HCT116 (cell line): ENCODE results near the gene PARP8.

ENCODE experiments used
- ATF3 ChIP-seq: IDR thresholded peaks from 2 replicates; pipeline ENCODE4 v1.6.1; 2012
- EZH2 ChIP-seq: fragments of 200-600 bp; sonication (generic); IDR thresholded peaks from 2 replicates; pipeline ENCODE4 v1.6.1; 2017; ENCODE audit warnings: antibody characterized with exemption, mixed run types
- FOSL1 ChIP-seq: IDR thresholded peaks from 2 replicates; pipeline ENCODE4 v1.6.1; 2012; ENCODE audit warnings: low read depth
- JUND ChIP-seq: IDR thresholded peaks from 2 replicates; pipeline ENCODE4 v1.6.1; 2012
- POLR2A ChIP-seq: IDR thresholded peaks from 2 replicates; pipeline ENCODE4 v1.7.0; 2011; ENCODE audit warnings: borderline replicate concordance; ENCODE audit not compliant: insufficient read depth, insufficient read length; ENCODE audit errors: extremely low read depth
- POLR2AphosphoS5 ChIP-seq: IDR thresholded peaks from 2 replicates; pipeline ENCODE4 v1.6.1; 2011; ENCODE audit warnings: mild to moderate bottlenecking, low read depth, low read length, moderate library complexity
- RAD21 ChIP-seq: IDR thresholded peaks from 2 replicates; pipeline ENCODE4 v1.6.1; 2012; ENCODE audit warnings: low read depth, mild to moderate bottlenecking
- REST ChIP-seq: IDR thresholded peaks from 2 replicates; pipeline ENCODE4 v1.6.1; 2012; ENCODE audit warnings: low read depth
- SIN3A ChIP-seq: IDR thresholded peaks from 2 replicates; pipeline ENCODE4 v1.6.1; 2012; ENCODE audit warnings: low read depth
- ZNF274 ChIP-seq: fragments of 200-500 bp; sonication (Bioruptor generic); IDR thresholded peaks from 2 replicates; pipeline ENCODE4 v1.6.1; 2014; ENCODE audit warnings: mild to moderate bottlenecking, low read depth, low read length, inconsistent platforms
- TF ChIP-seq, protein P1 (sequence below), 3 experiments: fragments of 200-600 bp in 1 of 3; sonication (generic) in 1 of 3; IDR thresholded peaks in 2 of 3; conservative IDR thresholded peaks in 1 of 3; 2 replicates each; pipeline ENCODE4 v1.5.1; 2012 to 2017; ENCODE audit warnings: low read depth in 2 of 3, low read length in 2 of 3, antibody characterized with exemption in 1 of 3, borderline replicate concordance in 1 of 3, control low read depth in 1 of 3, mild to moderate bottlenecking in 1 of 3, mixed read lengths in 1 of 3, mixed run types in 1 of 3, moderate library complexity in 1 of 3; ENCODE audit not compliant: insufficient read depth in 1 of 3

GRCh38 chr5:50727149-50727496, 60.7 kb downstream of the PARP8 start:
- TF ChIP-seq, protein P1, sequence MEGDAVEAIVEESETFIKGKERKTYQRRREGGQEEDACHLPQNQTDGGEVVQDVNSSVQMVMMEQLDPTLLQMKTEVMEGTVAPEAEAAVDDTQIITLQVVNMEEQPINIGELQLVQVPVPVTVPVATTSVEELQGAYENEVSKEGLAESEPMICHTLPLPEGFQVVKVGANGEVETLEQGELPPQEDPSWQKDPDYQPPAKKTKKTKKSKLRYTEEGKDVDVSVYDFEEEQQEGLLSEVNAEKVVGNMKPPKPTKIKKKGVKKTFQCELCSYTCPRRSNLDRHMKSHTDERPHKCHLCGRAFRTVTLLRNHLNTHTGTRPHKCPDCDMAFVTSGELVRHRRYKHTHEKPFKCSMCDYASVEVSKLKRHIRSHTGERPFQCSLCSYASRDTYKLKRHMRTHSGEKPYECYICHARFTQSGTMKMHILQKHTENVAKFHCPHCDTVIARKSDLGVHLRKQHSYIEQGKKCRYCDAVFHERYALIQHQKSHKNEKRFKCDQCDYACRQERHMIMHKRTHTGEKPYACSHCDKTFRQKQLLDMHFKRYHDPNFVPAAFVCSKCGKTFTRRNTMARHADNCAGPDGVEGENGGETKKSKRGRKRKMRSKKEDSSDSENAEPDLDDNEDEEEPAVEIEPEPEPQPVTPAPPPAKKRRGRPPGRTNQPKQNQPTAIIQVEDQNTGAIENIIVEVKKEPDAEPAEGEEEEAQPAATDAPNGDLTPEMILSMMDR (IDR thresholded peaks at IDR 0.05 in 2 of 3, conservative IDR thresholded peaks at IDR 0.05 in 1 of 3; ENCODE audit: borderline replicate concordance in 1 of 3, insufficient read depth in 1 of 3, low read depth in 2 of 3, low read length in 2 of 3): no peak
- TF ChIP-seq POLR2A: no peak
- TF ChIP-seq RAD21: no peak
- TF ChIP-seq JUND: no peak
- TF ChIP-seq SIN3A: no peak
- TF ChIP-seq POLR2AphosphoS5: no peak
- no peak for TF ChIP-seq ZNF274
- TF ChIP-seq EZH2: no peak
- TF ChIP-seq ATF3: no peak
- no peak for TF ChIP-seq REST
- TF ChIP-seq FOSL1: no peak
